ENCODE measurements around the gene PRDM16. TPM values are rescaled to one million over a fixed set of nuclear protein-coding genes. Genes with fewer than 3 reads are reported as not detected.

PRDM16 gene
- total RNA-seq, 4 donors from 2014 or later = 0.08 to 0.19 (median 0.12) TPM

DNA sequence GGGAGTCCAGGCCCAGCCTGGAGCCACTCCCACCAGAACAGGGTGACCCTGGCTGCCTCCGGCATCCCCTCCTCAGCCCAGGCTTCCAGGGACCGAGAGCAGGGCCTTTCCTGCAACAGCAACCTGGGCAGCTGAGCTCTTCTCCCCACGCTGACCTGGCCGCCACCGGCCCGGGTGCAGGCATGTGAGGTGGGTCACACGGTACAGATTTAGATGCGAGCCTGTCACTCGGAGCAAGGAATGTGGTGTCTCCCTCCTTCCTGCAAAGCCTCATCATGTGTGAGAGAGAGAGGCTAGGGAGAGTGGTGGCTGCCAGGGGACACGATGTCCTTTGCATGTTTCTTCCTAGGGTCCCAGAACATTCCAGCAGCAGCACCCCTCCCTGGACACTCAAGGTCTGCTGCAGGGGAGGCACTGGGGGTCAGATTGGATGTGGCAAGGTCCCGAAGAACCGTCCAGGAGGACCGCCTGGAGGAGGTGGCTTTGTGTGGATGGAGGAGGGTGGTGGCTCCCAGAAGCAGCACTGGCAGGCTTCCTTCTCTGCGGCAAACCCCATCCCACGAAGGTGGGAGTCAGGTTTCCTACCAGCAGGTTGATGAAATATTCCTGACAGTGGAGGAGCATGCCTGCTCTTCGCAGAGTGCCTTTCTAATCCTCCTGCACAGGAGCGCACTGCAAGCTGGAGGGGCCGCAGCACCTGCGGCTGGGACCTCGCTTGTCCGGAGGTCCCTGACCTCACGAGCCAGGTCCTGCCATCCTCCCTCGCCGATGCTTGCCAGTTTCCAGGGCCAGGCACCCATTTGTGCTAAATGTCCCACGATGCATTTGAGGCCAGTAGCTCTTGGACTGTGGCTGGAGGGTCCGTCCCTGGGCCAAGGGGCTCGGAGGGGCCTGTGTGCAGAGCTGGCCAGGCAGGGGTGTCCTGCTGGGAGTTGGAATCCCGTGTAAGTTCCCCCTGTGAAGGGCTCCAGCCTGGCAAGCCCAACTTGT is 68.4 kb downstream of the PRDM16 start:
- peaks cover 0 to 8% (median 0%) of the 10 kb centered on the region in 3 donors for H3K4me1 ChIP-seq
- WGBS, 2 donors = 63 to 78% methylated on average over 8 to 14 of the region's 28 CpGs
- H3K4me3 ChIP-seq = no peak overlapping the region
- H3K27ac ChIP-seq = no peak overlapping the region
- DNase-seq = no peak
- peaks cover 0 to 95% (median 0%) of the 10 kb centered on the region in 4 donors for H3K27me3 ChIP-seq
- intact Hi-C loops (cut with DNase I) = no loop called here
- no peaks in the 10 kb centered on the region for H3K9me3 ChIP-seq
- no peaks in the 10 kb centered on the region for H3K36me3 ChIP-seq
- TF ChIP-seq, protein P1, sequence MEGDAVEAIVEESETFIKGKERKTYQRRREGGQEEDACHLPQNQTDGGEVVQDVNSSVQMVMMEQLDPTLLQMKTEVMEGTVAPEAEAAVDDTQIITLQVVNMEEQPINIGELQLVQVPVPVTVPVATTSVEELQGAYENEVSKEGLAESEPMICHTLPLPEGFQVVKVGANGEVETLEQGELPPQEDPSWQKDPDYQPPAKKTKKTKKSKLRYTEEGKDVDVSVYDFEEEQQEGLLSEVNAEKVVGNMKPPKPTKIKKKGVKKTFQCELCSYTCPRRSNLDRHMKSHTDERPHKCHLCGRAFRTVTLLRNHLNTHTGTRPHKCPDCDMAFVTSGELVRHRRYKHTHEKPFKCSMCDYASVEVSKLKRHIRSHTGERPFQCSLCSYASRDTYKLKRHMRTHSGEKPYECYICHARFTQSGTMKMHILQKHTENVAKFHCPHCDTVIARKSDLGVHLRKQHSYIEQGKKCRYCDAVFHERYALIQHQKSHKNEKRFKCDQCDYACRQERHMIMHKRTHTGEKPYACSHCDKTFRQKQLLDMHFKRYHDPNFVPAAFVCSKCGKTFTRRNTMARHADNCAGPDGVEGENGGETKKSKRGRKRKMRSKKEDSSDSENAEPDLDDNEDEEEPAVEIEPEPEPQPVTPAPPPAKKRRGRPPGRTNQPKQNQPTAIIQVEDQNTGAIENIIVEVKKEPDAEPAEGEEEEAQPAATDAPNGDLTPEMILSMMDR (IDR thresholded peaks at IDR 0.05) = no peak
- no peak for TF ChIP-seq POLR2A (IDR thresholded peaks at IDR 0.05)

DNA sequence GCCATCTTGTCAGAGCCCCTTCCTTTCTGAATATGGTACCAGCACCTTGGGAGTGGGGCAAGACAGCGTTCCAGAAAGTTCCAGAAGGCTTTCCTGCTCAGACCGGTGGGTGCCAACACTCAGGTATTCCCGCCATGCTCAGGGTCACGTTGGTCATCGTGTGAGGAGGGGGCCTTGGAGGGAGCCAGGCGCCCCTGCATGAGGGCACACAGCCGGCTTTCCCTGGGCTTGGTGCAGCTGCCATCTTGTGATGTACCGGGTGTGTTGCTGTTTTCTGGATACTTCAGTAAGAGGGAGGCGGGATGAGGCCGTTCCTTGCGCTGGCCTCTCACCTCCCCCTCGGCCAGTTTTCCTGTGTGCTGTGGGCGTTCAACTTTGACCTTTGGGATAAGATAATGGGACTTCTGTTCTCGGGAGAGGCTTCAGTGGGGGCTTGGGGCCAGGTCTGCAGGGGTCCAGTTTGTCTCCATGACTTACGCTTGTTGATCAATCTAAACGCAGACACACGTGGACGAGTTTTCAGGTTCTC is 69.7 kb downstream of the PRDM16 start:
- H3K4me1 ChIP-seq = peaks cover 0 to 8% (median 0%) of the 10 kb centered on the region in 3 donors
- peaks cover 0 to 100% (median 0%) of the 10 kb centered on the region in 4 donors for H3K27me3 ChIP-seq
- no peak overlapping the region for H3K27ac ChIP-seq
- H3K36me3 ChIP-seq = no peaks in the 10 kb centered on the region
- WGBS, 2 donors = 63 to 80% methylated on average over 11 to 14 of the region's 18 CpGs
- no peak for TF ChIP-seq POLR2A (IDR thresholded peaks at IDR 0.05)
- TF ChIP-seq, protein P1 (IDR thresholded peaks at IDR 0.05) = no peak
- no peak overlapping the region for H3K4me3 ChIP-seq
- intact Hi-C loops (cut with DNase I) = no loop called here
- H3K9me3 ChIP-seq = no peaks in the 10 kb centered on the region
- DNase-seq = no peak

- Histone ChIP-seq H3K4me3 (peak overlapping the region in 1 of 4 donors; percentile 8), H3K9me3 (no peaks in the 10 kb centered on the region), H3K27ac (no peak overlapping the region), H3K4me1 (peaks cover 0 to 8% (median 0%) of the 10 kb centered on the region in 3 donors), H3K27me3 (peaks cover 0 to 100% (median 0%) of the 10 kb centered on the region in 4 donors), H3K36me3 (no peaks in the 10 kb centered on the region)
- TF ChIP-seq POLR2A (IDR thresholded peaks at IDR 0.05) = no peak
- TF ChIP-seq, protein P1 (IDR thresholded peaks at IDR 0.05) = no peak
- intact Hi-C loops (cut with DNase I) = no loop called here
- no peak for DNase-seq
- 50% methylated on average over 2 of the region's 16 CpGs; no CpG with 5 or more reads in 1 of the 2 donors for WGBS, 2 donors
Measured at GRCh38 chr1:3139451-3139852, 70.4 kb downstream of the PRDM16 start.

DNA sequence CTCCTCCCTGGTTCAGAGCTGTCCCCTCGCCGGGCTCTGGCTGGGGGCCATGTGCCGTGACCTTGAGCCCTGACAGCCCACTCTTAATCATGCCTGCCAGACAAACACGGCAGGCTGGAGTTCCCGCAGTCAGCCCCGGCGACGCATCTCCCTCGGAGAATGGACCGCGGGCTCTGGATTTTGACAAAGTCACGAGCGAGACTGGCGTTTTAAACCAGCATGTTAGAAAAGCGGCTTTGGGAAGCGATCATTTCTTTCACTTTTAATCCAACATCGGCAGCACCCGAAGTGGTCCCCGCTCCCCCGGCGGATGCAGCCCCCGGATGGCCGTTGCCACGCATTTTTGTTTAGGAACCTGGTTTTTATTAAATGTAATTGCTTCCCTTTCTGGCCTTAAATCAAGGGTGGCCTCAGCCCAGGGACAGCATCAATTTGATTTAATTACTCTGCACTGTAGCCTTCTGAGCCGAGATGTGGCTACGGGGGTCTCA is 70.9 kb downstream of the PRDM16 start:
- no peak overlapping the region for H3K27ac ChIP-seq
- H3K4me1 ChIP-seq = peaks cover 0 to 8% (median 0%) of the 10 kb centered on the region in 3 donors
- no peak for DNase-seq
- no peak for TF ChIP-seq POLR2A (IDR thresholded peaks at IDR 0.05)
- TF ChIP-seq, protein P1 (IDR thresholded peaks at IDR 0.05) = no peak
- no peaks in the 10 kb centered on the region for H3K36me3 ChIP-seq
- H3K27me3 ChIP-seq = peaks cover 0 to 100% (median 0%) of the 10 kb centered on the region in 4 donors
- WGBS, 2 donors = 51 to 63% methylated on average over 17 to 22 of the region's 26 CpGs
- no peaks in the 10 kb centered on the region for H3K9me3 ChIP-seq
- peak overlapping the region in 2 of 4 donors; percentile 8 to 18 for H3K4me3 ChIP-seq
- intact Hi-C loops (cut with DNase I) = no loop called here

DNA sequence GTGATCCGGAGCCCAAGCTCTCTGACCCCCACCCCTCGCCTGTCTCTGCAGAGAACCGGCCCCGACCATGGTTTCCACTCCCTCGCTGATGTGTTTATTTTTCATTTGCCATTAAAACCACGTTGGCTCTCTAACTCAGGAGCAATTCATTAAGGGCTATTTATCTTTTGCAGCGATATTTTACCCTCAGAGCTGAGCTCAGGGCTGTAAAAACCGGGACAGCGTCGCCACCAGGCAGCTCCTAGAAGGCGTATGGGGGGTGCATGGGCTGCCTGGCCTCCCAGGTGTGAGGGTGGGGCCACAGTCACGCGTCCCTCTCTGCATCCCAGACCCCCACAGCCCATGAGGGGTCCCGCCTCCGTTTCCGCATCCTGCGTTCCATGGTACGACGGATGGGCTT is 71.4 kb downstream of the PRDM16 start:
- intact Hi-C loops (cut with DNase I) = no loop called here
- Histone ChIP-seq H3K9me3 (no peaks in the 10 kb centered on the region), H3K4me3 (peak overlapping the region in 1 of 4 donors; percentile 18), H3K36me3 (no peaks in the 10 kb centered on the region), H3K4me1 (peaks cover 0 to 8% (median 0%) of the 10 kb centered on the region in 3 donors), H3K27ac (no peak overlapping the region), H3K27me3 (peaks cover 0 to 100% (median 0%) of the 10 kb centered on the region in 4 donors)
- 37 to 58% methylated on average over 14 to 15 of the region's 19 CpGs for WGBS, 2 donors
- DNase-seq = no peak
- TF ChIP-seq, protein P1 (IDR thresholded peaks at IDR 0.05) = no peak
- no peak for TF ChIP-seq POLR2A (IDR thresholded peaks at IDR 0.05)
